Osteocyte (in vitro differentiated cells): ENCODE results near the gene HMGCL. TPM values are rescaled to one million over a fixed set of nuclear protein-coding genes. Genes with fewer than 3 reads are reported as not detected.
A peak's percentile ranks its signal among the peaks of the same experiment; 100 is the strongest.
"Not testable (repeated sequence)": the region's sequence is repeated elsewhere in the genome, so short reads cannot be mapped to it uniquely, and the experiment has no call there.

Source experiments
- DNase-seq: peaks from one replicate; pipeline ENCODE4 v3.0.0; 2021; ENCODE audit warnings: mixed read lengths; ENCODE audit not compliant: unreplicated experiment; ENCODE audit errors: extremely low spot score
- H3K27ac Mint-ChIP-seq: one replicate; pipeline ENCODE4 v1.8.0; 2021; ENCODE audit warnings: mild to moderate bottlenecking, mixed read lengths; ENCODE audit not compliant: unreplicated experiment
- H3K27me3 Mint-ChIP-seq: one replicate; pipeline ENCODE4 v1.8.0; 2021; ENCODE audit warnings: mixed read lengths; ENCODE audit not compliant: unreplicated experiment
- H3K36me3 Mint-ChIP-seq: one replicate; pipeline ENCODE4 v1.8.0; 2021; ENCODE audit warnings: mixed read lengths; ENCODE audit not compliant: unreplicated experiment
- H3K4me1 Mint-ChIP-seq: one replicate; pipeline ENCODE4 v1.8.0; 2021; ENCODE audit warnings: mixed read lengths; ENCODE audit not compliant: unreplicated experiment
- H3K4me3 Mint-ChIP-seq: one replicate; pipeline ENCODE4 v1.8.0; 2021; ENCODE audit warnings: mild to moderate bottlenecking, moderate library complexity, mixed read lengths; ENCODE audit not compliant: unreplicated experiment
- H3K9me3 Mint-ChIP-seq: one replicate; pipeline ENCODE4 v1.8.0; 2021; ENCODE audit warnings: mixed read lengths; ENCODE audit not compliant: unreplicated experiment
- total RNA-seq: library from RNA; stranded (reverse); gene quantifications from 2 replicates; pipeline ENCODE4 v1.2.1, GENCODE V29; 2021
- TF ChIP-seq, protein P1 (sequence below): fragments of 200-600 bp; sonication (generic); IDR thresholded peaks from 2 replicates; pipeline ENCODE4 v1.5.0; 2021; ENCODE audit warnings: antibody characterized with exemption, mild to moderate bottlenecking, moderate library complexity

HMGCL gene
- total RNA-seq, 1 donor from 2014 or later, result 37.4 TPM

DNA sequence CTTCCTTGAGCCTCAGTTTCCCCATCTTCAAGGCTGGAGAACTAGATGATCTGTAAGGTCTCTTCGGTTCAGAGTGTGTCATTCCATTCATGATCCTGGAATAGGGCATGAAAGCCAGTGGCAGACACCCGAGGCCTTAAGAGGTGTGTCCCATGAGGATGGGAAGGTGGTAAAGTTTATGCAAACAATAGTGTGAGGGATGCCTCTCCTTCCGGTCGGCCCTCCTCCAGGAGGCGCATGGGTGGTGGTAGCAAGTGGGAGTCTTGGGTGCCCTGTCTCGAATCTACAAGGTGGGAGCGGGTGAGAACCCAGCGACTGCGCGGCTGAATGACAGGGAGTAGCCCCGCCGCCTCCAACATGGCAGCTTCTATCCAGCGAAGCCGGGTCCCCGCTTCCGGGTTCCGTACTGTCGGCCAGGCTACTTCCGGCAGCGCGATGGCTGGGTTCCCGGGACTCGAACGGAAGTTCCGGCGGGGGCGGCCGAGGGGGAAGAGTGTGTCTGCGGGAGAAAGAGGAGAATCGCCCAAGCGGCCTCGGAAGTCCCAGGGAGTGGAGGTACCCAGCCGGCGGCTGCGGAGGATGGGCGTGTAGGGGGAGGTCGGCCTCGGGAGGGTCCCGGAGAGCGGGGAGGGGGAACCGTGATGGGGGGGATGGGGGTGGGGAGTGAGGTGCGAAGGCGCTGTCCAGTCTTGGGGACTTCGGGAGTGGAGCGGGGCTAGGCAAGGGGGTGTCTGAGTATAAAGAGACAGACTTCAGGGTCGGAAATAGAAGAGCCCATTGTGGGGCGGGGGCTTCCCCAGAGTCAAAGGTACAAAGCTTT is 34.3 kb downstream of the HMGCL start, which contains the start of gene LYPLA2:
LYPLA2 (plus strand) TSS at position 450 of the 820 bp plus-strand sequence. CDS start 1,538 bp downstream, outside the sequence.
- TF ChIP-seq, protein P1, sequence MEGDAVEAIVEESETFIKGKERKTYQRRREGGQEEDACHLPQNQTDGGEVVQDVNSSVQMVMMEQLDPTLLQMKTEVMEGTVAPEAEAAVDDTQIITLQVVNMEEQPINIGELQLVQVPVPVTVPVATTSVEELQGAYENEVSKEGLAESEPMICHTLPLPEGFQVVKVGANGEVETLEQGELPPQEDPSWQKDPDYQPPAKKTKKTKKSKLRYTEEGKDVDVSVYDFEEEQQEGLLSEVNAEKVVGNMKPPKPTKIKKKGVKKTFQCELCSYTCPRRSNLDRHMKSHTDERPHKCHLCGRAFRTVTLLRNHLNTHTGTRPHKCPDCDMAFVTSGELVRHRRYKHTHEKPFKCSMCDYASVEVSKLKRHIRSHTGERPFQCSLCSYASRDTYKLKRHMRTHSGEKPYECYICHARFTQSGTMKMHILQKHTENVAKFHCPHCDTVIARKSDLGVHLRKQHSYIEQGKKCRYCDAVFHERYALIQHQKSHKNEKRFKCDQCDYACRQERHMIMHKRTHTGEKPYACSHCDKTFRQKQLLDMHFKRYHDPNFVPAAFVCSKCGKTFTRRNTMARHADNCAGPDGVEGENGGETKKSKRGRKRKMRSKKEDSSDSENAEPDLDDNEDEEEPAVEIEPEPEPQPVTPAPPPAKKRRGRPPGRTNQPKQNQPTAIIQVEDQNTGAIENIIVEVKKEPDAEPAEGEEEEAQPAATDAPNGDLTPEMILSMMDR, result no peak
- Mint-ChIP-seq H3K36me3 (peaks cover 26% of the 10 kb centered on the region), H3K9me3 (no peaks in the 10 kb centered on the region), H3K4me1 (peaks cover 41% of the 10 kb centered on the region), H3K4me3 (peak within 1 kb of the TSS; percentile 96), H3K27me3 (no peaks in the 10 kb centered on the region), H3K27ac (peak within 1 kb of the TSS; percentile 94)
- peak; percentile 97 for DNase-seq

DNA sequence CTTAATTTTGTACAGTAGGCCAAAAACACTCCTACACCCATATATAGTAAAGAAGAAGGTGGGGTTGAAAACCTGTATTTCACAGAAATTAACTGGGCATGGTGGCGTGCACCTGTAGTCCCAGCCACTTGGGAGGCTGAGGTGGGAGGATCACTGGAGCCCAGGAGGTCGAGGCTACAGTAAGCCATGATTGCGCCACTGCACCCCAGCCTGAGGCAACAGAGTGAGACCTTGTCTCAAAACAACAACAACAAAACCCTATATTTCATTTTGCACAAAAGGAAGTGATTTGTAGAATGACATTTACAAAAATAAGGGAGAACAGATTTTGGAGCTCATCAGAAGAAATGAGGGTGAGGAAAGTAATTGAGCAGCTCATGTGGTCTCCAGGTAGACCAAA is 36.5 kb downstream of the HMGCL start:
- no peak overlapping the region for H3K4me3 Mint-ChIP-seq
- TF ChIP-seq, protein P1, result no peak
- H3K36me3 Mint-ChIP-seq, result peaks cover 33% of the 10 kb centered on the region
- H3K27ac Mint-ChIP-seq, result peak overlapping the region; percentile 42
- peaks cover 41% of the 10 kb centered on the region for H3K4me1 Mint-ChIP-seq
- DNase-seq, result no peak
- H3K9me3 Mint-ChIP-seq, result no peaks in the 10 kb centered on the region
- H3K27me3 Mint-ChIP-seq, result no peaks in the 10 kb centered on the region

DNA sequence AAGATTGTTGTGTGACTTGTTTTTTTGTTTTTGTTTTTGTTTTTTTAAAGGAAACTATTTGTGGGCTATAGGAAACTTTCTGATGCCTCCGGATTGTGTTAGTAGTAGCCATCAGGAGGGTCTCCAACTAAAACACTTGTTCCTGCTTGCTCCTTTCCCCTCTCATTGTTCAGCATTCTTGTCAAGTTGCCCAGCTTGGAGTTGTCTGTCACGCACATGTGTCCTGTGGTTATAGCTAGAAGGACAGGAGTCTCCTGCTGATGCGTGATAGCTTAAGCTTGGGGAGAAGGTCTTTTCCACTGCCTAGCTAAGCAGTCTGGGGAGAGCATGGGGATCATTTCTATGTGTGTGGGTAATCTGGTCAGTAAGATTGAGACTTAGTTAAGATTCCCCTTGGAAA is 37.5 kb downstream of the HMGCL start:
- H3K4me1 Mint-ChIP-seq, result peaks cover 38% of the 10 kb centered on the region
- no peak overlapping the region for H3K4me3 Mint-ChIP-seq
- H3K27me3 Mint-ChIP-seq, result no peaks in the 10 kb centered on the region
- peaks cover 33% of the 10 kb centered on the region for H3K36me3 Mint-ChIP-seq
- no peak for DNase-seq
- TF ChIP-seq, protein P1, result no peak
- H3K9me3 Mint-ChIP-seq, result no peaks in the 10 kb centered on the region
- no peak overlapping the region for H3K27ac Mint-ChIP-seq

DNA sequence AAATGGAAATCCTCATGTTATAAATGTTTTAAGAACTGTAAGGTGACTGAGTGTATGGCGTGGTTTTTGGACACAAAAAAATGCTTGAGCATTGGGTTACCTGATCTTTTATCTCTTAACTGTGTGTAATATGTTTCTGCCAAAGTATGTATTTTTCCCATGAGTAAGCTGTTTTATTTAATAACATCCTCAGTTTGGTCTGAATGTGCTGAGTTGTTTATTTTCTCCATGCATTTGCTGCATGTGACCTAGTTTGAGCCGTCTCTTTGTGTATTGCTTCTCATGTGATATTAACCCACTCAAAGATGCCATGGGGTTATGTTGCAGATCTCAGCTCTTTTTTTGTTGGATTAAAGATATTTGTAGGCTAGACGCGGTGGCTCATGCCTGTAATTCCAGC is 40.4 kb downstream of the HMGCL start:
- Mint-ChIP-seq H3K27ac (no peak overlapping the region), H3K36me3 (peaks cover 36% of the 10 kb centered on the region), H3K9me3 (no peaks in the 10 kb centered on the region), H3K27me3 (no peaks in the 10 kb centered on the region), H3K4me3 (no peak overlapping the region), H3K4me1 (peaks cover 18% of the 10 kb centered on the region)
- no peak for DNase-seq
- TF ChIP-seq, protein P1, result no peak

DNA sequence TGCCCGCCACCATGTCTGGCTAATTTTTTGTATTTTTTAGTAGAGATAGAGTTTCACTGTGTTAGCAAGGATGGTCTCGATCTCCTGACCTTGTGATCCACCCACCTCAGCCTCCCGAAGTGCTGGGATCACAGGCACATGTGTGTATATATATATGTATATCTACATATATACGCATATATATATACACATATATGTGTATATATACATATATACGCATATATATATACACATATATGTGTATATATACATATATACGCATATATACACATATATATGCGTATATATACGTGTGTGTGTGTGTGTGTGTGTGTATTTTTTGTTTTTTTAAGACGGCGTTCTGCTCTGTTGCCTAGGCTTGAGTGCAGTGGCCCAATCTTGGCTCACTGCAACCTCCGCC is 42.1 kb downstream of the HMGCL start:
- not testable (repeated sequence) for H3K9me3 Mint-ChIP-seq, H3K27ac Mint-ChIP-seq, DNase-seq, H3K27me3 Mint-ChIP-seq, H3K4me3 Mint-ChIP-seq
- peaks cover 17% of the 10 kb centered on the region for H3K4me1 Mint-ChIP-seq
- H3K36me3 Mint-ChIP-seq, result peaks cover 31% of the 10 kb centered on the region
